BLaER1 (cell line): Measurements from ENCODE around the gene PTPRO.
A peak's percentile ranks its signal among the peaks of the same experiment; 100 is the strongest.

Experiments
- H3K27ac ChIP-seq: shearing (Covaris generic); formaldehyde crosslinking; 2 replicates; pipeline ENCODE4 v1.8.1; 2022
- H3K27me3 ChIP-seq: shearing (Covaris generic); formaldehyde crosslinking; 2 replicates; pipeline ENCODE4 v1.8.1; 2022
- H3K36me3 ChIP-seq: shearing (Covaris generic); formaldehyde crosslinking; 2 replicates; pipeline ENCODE4 v1.8.1; 2022
- H3K4me1 ChIP-seq: shearing (Covaris generic); formaldehyde crosslinking; 2 replicates; pipeline ENCODE4 v1.8.1; 2022
- H3K4me2 ChIP-seq: shearing (Covaris generic); formaldehyde crosslinking; 2 replicates; pipeline ENCODE4 v1.8.1; 2022
- H3K4me3 ChIP-seq: shearing (Covaris generic); formaldehyde crosslinking; 2 replicates; pipeline ENCODE4 v1.8.1; 2022
- H3K9ac ChIP-seq: shearing (Covaris generic); formaldehyde crosslinking; 2 replicates; pipeline ENCODE4 v1.8.1; 2022
- H3K9me3 ChIP-seq: shearing (Covaris generic); formaldehyde crosslinking; 2 replicates; pipeline ENCODE4 v1.8.1; 2022
- H4K20me1 ChIP-seq: shearing (Covaris generic); formaldehyde crosslinking; 2 replicates; pipeline ENCODE4 v1.8.1; 2022
- Cebpa-rat ChIP-seq: shearing (Covaris generic); IDR thresholded peaks from 2 replicates; pipeline ENCODE4 v1.8.1; 2022

The PTPRO gene

GRCh38 chr12:15497671-15498292 is 175.5 kb downstream of the PTPRO start:
- no peak overlapping the region for H3K9ac ChIP-seq
- H3K4me1 ChIP-seq: peaks cover 5% of the 10 kb centered on the region; the same call in 1 of the 2 replicates
- no peak overlapping the region for H3K4me3 ChIP-seq
- H3K9me3 ChIP-seq: no peaks in the 10 kb centered on the region
- peak overlapping the region; percentile 12; the same call in 1 of the 2 replicates for H3K4me2 ChIP-seq
- TF ChIP-seq Cebpa-rat: no peak
- H3K27ac ChIP-seq: no peak overlapping the region
- H4K20me1 ChIP-seq: no peaks in the 10 kb centered on the region
- no peaks in the 10 kb centered on the region for H3K36me3 ChIP-seq
- no peaks in the 10 kb centered on the region for H3K27me3 ChIP-seq

GRCh38 chr12:15502211-15502610 is 179.9 kb downstream of the PTPRO start:
- Histone ChIP-seq H4K20me1 (no peaks in the 10 kb centered on the region), H3K4me3 (no peak overlapping the region), H3K4me1 (peaks cover 5% of the 10 kb centered on the region; the same call in 1 of the 2 replicates), H3K4me2 (no peak overlapping the region), H3K27ac (no peak overlapping the region), H3K36me3 (no peaks in the 10 kb centered on the region), H3K9me3 (no peaks in the 10 kb centered on the region), H3K9ac (no peak overlapping the region), H3K27me3 (no peaks in the 10 kb centered on the region)
- no peak for TF ChIP-seq Cebpa-rat

- H3K4me2 ChIP-seq: no peak overlapping the region
- no peak overlapping the region for H3K27ac ChIP-seq
- no peaks in the 10 kb centered on the region for H4K20me1 ChIP-seq
- no peaks in the 10 kb centered on the region for H3K9me3 ChIP-seq
- H3K27me3 ChIP-seq: no peaks in the 10 kb centered on the region
- H3K4me1 ChIP-seq: no peaks in the 10 kb centered on the region
- no peak overlapping the region for H3K9ac ChIP-seq
- no peaks in the 10 kb centered on the region for H3K36me3 ChIP-seq
- no peak for TF ChIP-seq Cebpa-rat
- H3K4me3 ChIP-seq: no peak overlapping the region
These were observed 183.3 kb downstream of the PTPRO start for GRCh38 chr12:15505616-15506015.

GRCh38 chr12:15515010-15515409 is 192.7 kb downstream of the PTPRO start:
- H4K20me1 ChIP-seq: no peaks in the 10 kb centered on the region
- H3K36me3 ChIP-seq: no peaks in the 10 kb centered on the region
- no peak overlapping the region for H3K9ac ChIP-seq
- H3K9me3 ChIP-seq: no peaks in the 10 kb centered on the region
- no peaks in the 10 kb centered on the region for H3K27me3 ChIP-seq
- H3K27ac ChIP-seq: no peak overlapping the region
- no peak overlapping the region for H3K4me2 ChIP-seq
- TF ChIP-seq Cebpa-rat: no peak
- H3K4me1 ChIP-seq: no peaks in the 10 kb centered on the region
- H3K4me3 ChIP-seq: no peak overlapping the region

GRCh38 chr12:15520083-15520482 is 197.8 kb downstream of the PTPRO start:
- no peaks in the 10 kb centered on the region for H3K9me3 ChIP-seq
- peaks cover 3% of the 10 kb centered on the region; the same call in 1 of the 2 replicates for H3K4me1 ChIP-seq
- H4K20me1 ChIP-seq: no peaks in the 10 kb centered on the region
- no peak overlapping the region for H3K4me3 ChIP-seq
- no peaks in the 10 kb centered on the region for H3K36me3 ChIP-seq
- no peak overlapping the region for H3K9ac ChIP-seq
- H3K4me2 ChIP-seq: no peak overlapping the region
- H3K27me3 ChIP-seq: no peaks in the 10 kb centered on the region
- no peak for TF ChIP-seq Cebpa-rat
- no peak overlapping the region for H3K27ac ChIP-seq

- Histone ChIP-seq H3K27ac (no peak overlapping the region), H3K9me3 (no peaks in the 10 kb centered on the region), H3K36me3 (no peaks in the 10 kb centered on the region), H3K27me3 (no peaks in the 10 kb centered on the region), H3K9ac (no peak overlapping the region), H3K4me1 (peaks cover 3% of the 10 kb centered on the region; the same call in 1 of the 2 replicates), H4K20me1 (no peaks in the 10 kb centered on the region), H3K4me2 (no peak overlapping the region), H3K4me3 (no peak overlapping the region)
- no peak for TF ChIP-seq Cebpa-rat
These were observed 198.5 kb downstream of the PTPRO start for GRCh38 chr12:15520844-15521243.

GRCh38 chr12:15522574-15523187 is 200.4 kb downstream of the PTPRO start:
- peaks cover 8% of the 10 kb centered on the region; the same call in 1 of the 2 replicates for H3K4me1 ChIP-seq
- no peak overlapping the region for H3K4me2 ChIP-seq
- H3K27me3 ChIP-seq: no peaks in the 10 kb centered on the region
- H3K9ac ChIP-seq: no peak overlapping the region
- no peak overlapping the region for H3K4me3 ChIP-seq
- no peaks in the 10 kb centered on the region for H3K36me3 ChIP-seq
- H3K9me3 ChIP-seq: no peaks in the 10 kb centered on the region
- TF ChIP-seq Cebpa-rat: no peak
- H4K20me1 ChIP-seq: no peaks in the 10 kb centered on the region
- H3K27ac ChIP-seq: no peak overlapping the region

- no peaks in the 10 kb centered on the region for H4K20me1 ChIP-seq
- H3K9me3 ChIP-seq: no peaks in the 10 kb centered on the region
- H3K36me3 ChIP-seq: no peaks in the 10 kb centered on the region
- peaks cover 8% of the 10 kb centered on the region; the same call in 1 of the 2 replicates for H3K4me1 ChIP-seq
- no peaks in the 10 kb centered on the region for H3K27me3 ChIP-seq
- H3K27ac ChIP-seq: no peak overlapping the region
- H3K9ac ChIP-seq: no peak overlapping the region
- H3K4me3 ChIP-seq: no peak overlapping the region
- no peak for TF ChIP-seq Cebpa-rat
- H3K4me2 ChIP-seq: no peak overlapping the region
These were observed 203.1 kb downstream of the PTPRO start for GRCh38 chr12:15525441-15525840.

- Histone ChIP-seq H3K27ac (no peak overlapping the region), H3K9ac (no peak overlapping the region), H3K9me3 (no peaks in the 10 kb centered on the region), H3K36me3 (no peaks in the 10 kb centered on the region), H4K20me1 (no peaks in the 10 kb centered on the region), H3K4me3 (no peak overlapping the region), H3K4me2 (no peak overlapping the region), H3K27me3 (no peaks in the 10 kb centered on the region), H3K4me1 (peaks cover 5% of the 10 kb centered on the region; the same call in 1 of the 2 replicates)
- TF ChIP-seq Cebpa-rat: no peak
These were observed 203.7 kb downstream of the PTPRO start for GRCh38 chr12:15526033-15526432.

- no peak for TF ChIP-seq Cebpa-rat
- no peak overlapping the region for H3K4me2 ChIP-seq
- H4K20me1 ChIP-seq: no peaks in the 10 kb centered on the region
- no peak overlapping the region for H3K27ac ChIP-seq
- no peaks in the 10 kb centered on the region for H3K36me3 ChIP-seq
- H3K4me1 ChIP-seq: 0 out of 2 replicates have a peak, but pooled peaks cover 4% of the 10 kb centered on the region
- no peaks in the 10 kb centered on the region for H3K27me3 ChIP-seq
- H3K9ac ChIP-seq: no peak overlapping the region
- H3K9me3 ChIP-seq: no peaks in the 10 kb centered on the region
- H3K4me3 ChIP-seq: no peak overlapping the region
These were observed 205.1 kb downstream of the PTPRO start for GRCh38 chr12:15527201-15528080.
